WTC11 (cell line): ENCODE measurements around the gene DCUN1D3. TPM values are rescaled to one million over a fixed set of nuclear protein-coding genes. Genes with fewer than 3 reads are reported as not detected.
"Not testable (repeated sequence)": the region's sequence is repeated elsewhere in the genome, so short reads cannot be mapped to it uniquely, and the experiment has no call there.

Source experiments
- ATAC-seq: fragments of 200-7000 bp; cut with Tn5 transposase; 2 replicates; pipeline ENCODE4 v1.10.0; 2021; ENCODE audit warnings: mild to moderate bottlenecking, moderate library complexity
- CTCF ChIA-PET: fragments of 300-600 bp; sonication (Branson Sonifier 250); formaldehyde crosslinking; loops from one replicate; lab custom pipeline; 2021; ENCODE audit warnings: antibody characterized with exemption; lab: Charles Lee
- POLR2A ChIA-PET: fragments of 350-600 bp; sonication (Branson Sonifier 250); formaldehyde crosslinking; loops from one replicate; lab custom pipeline; 2021; ENCODE audit warnings: antibody characterized with exemption; lab: Charles Lee
- DNase-seq: peaks from one replicate; pipeline ENCODE4 v3.0.0; 2021; ENCODE audit warnings: low spot score
- H3K27ac Mint-ChIP-seq: 2 replicates; pipeline ENCODE4 v1.8.0; 2021; ENCODE audit warnings: mixed read lengths
- H3K27me3 Mint-ChIP-seq: 2 replicates; pipeline ENCODE4 v1.8.0; 2021; ENCODE audit warnings: low read depth, mild to moderate bottlenecking, moderate library complexity, mixed read lengths
- H3K36me3 Mint-ChIP-seq: 2 replicates; pipeline ENCODE4 v1.8.0; 2021; ENCODE audit warnings: mixed read lengths
- H3K4me1 Mint-ChIP-seq: 2 replicates; pipeline ENCODE4 v1.8.0; 2022; ENCODE audit warnings: mixed read lengths
- H3K4me3 Mint-ChIP-seq: 2 replicates; pipeline ENCODE4 v1.8.0; 2021; ENCODE audit warnings: mild to moderate bottlenecking, moderate library complexity, mixed read lengths
- H3K9me3 Mint-ChIP-seq: 2 replicates; pipeline ENCODE4 v1.8.0; 2021; ENCODE audit warnings: mixed read lengths
- ATF1 ChIP-seq: sonication (generic); formaldehyde crosslinking; IDR thresholded peaks from 2 replicates; pipeline ENCODE4 v1.8.1; 2023; ENCODE audit warnings: mild to moderate bottlenecking, moderate library complexity, missing genetic modification reagents
- ATF3 ChIP-seq: sonication (generic); formaldehyde crosslinking; conservative IDR thresholded peaks from 2 replicates; pipeline ENCODE4 v1.8.1; 2022; ENCODE audit warnings: mild to moderate bottlenecking, missing genetic modification reagents
- ATF6 ChIP-seq: sonication (generic); formaldehyde crosslinking; IDR thresholded peaks from 2 replicates; pipeline ENCODE4 v1.8.1; 2023; ENCODE audit warnings: mild to moderate bottlenecking, missing genetic modification reagents
- E2F1 ChIP-seq: sonication (generic); formaldehyde crosslinking; IDR thresholded peaks from 2 replicates; pipeline ENCODE4 v1.8.0; 2022; ENCODE audit warnings: mild to moderate bottlenecking, missing genetic modification reagents
- E2F5 ChIP-seq: sonication (generic); formaldehyde crosslinking; IDR thresholded peaks from 2 replicates; pipeline ENCODE4 v1.8.1; 2022; ENCODE audit warnings: mild to moderate bottlenecking, moderate library complexity, missing genetic modification reagents
- FOXK1 ChIP-seq: sonication (generic); formaldehyde crosslinking; IDR thresholded peaks from 2 replicates; pipeline ENCODE4 v1.8.0; 2022; ENCODE audit warnings: mild to moderate bottlenecking, moderate library complexity, missing genetic modification reagents
- GABPB1 ChIP-seq: sonication (generic); formaldehyde crosslinking; IDR thresholded peaks from 2 replicates; pipeline ENCODE4 v1.8.1; 2023; ENCODE audit warnings: mild to moderate bottlenecking, missing genetic modification reagents
- HMGXB4 ChIP-seq: sonication (generic); formaldehyde crosslinking; IDR thresholded peaks from 2 replicates; pipeline ENCODE4 v1.8.1; 2023; ENCODE audit warnings: mild to moderate bottlenecking, moderate library complexity, missing genetic modification reagents
- MYBL2 ChIP-seq: sonication (generic); formaldehyde crosslinking; IDR thresholded peaks from 2 replicates; pipeline ENCODE4 v1.8.1; 2023; ENCODE audit warnings: mild to moderate bottlenecking, moderate library complexity, missing genetic modification reagents
- RELA ChIP-seq: sonication (generic); formaldehyde crosslinking; IDR thresholded peaks from 2 replicates; pipeline ENCODE4 v1.8.1; 2022; ENCODE audit warnings: missing genetic modification reagents, mild to moderate bottlenecking, borderline replicate concordance
- RORB ChIP-seq: fragments of 250-450 bp; sonication (Bioruptor Pico); IDR thresholded peaks from 2 replicates; pipeline ENCODE4 v1.9.0; 2021; ENCODE audit warnings: mild to moderate bottlenecking
- TCF7 ChIP-seq: sonication (generic); formaldehyde crosslinking; IDR thresholded peaks from 2 replicates; pipeline ENCODE4 v1.8.0; 2022; ENCODE audit warnings: mild to moderate bottlenecking, low read depth, missing genetic modification reagents, moderate library complexity
- TEAD4 ChIP-seq: sonication (generic); formaldehyde crosslinking; IDR thresholded peaks from 2 replicates; pipeline ENCODE4 v1.8.0; 2022; ENCODE audit warnings: mild to moderate bottlenecking, missing genetic modification reagents
- USF1 ChIP-seq: sonication (generic); formaldehyde crosslinking; IDR thresholded peaks from 2 replicates; pipeline ENCODE4 v1.8.0; 2022; ENCODE audit warnings: mild to moderate bottlenecking, missing genetic modification reagents
- ZNF396 ChIP-seq: fragments of 250-450 bp; sonication (Bioruptor Pico); IDR thresholded peaks from 2 replicates; pipeline ENCODE4 v1.8.0; 2021; ENCODE audit warnings: mild to moderate bottlenecking, moderate library complexity, borderline replicate concordance
- ZNF423 ChIP-seq: fragments of 250-450 bp; sonication (Bioruptor Pico); IDR thresholded peaks from 2 replicates; pipeline ENCODE4 v2.1.2; 2022; ENCODE audit warnings: mild to moderate bottlenecking, moderate library complexity
- ZNF512 ChIP-seq: sonication (generic); formaldehyde crosslinking; IDR thresholded peaks from 2 replicates; pipeline ENCODE4 v1.8.1; 2022; ENCODE audit warnings: missing genetic modification reagents, borderline replicate concordance
- ZSCAN18 ChIP-seq: fragments of 250-450 bp; sonication (Bioruptor Pico); IDR thresholded peaks from 2 replicates; pipeline ENCODE4 v2.1.2; 2022; ENCODE audit warnings: mild to moderate bottlenecking, moderate library complexity
- total RNA-seq: library from RNA; stranded (reverse); gene quantifications from 3 replicates; pipeline ENCODE4 v1.2.3, GENCODE V29; 2021

The DCUN1D3 gene
- total RNA-seq, 1 experiment from 2014 or later: 14.7 TPM

- Mint-ChIP-seq H3K4me3 (no peak overlapping the region), H3K9me3 (no peaks in the 10 kb centered on the region)
These were observed 46.0 kb upstream of the DCUN1D3 start for GRCh38 chr16:20946015-20946629.

GRCh38 chr16:20945575-20945875 lies 45.4 kb upstream of the DCUN1D3 start:
- H3K36me3 Mint-ChIP-seq, ATAC-seq, POLR2A ChIA-PET, H3K9me3 Mint-ChIP-seq, H3K27me3 Mint-ChIP-seq, H3K4me3 Mint-ChIP-seq, CTCF ChIA-PET, DNase-seq, H3K27ac Mint-ChIP-seq: not testable (repeated sequence)
- H3K4me1 Mint-ChIP-seq: peaks cover 18% of the 10 kb centered on the region

More at GRCh38 chr16:20946015-20946629, 46.0 kb upstream of the DCUN1D3 start:
- POLR2A ChIA-PET: no interaction called here
- Mint-ChIP-seq H3K27me3 (no peaks in the 10 kb centered on the region), H3K36me3 (no peaks in the 10 kb centered on the region), H3K27ac (no peak overlapping the region), H3K4me1 (peaks cover 18% of the 10 kb centered on the region)
- ATAC-seq (no peak), DNase-seq (no peak)
- CTCF ChIA-PET: no interaction called here
- TF ChIP-seq E2F5 (CRISPR knock-in tag) (no peak), RORB (no peak), ZNF396 (CRISPR knock-in tag) (no peak), TEAD4 (no peak), ATF3 (CRISPR knock-in tag) (no peak), RELA (CRISPR knock-in tag) (no peak), ATF6 (CRISPR knock-in tag) (no peak), GABPB1 (CRISPR knock-in tag) (no peak), ZNF423 (no peak), ATF1 (CRISPR knock-in tag) (no peak), HMGXB4 (no peak), USF1 (no peak), E2F1 (CRISPR knock-in tag) (no peak)

- Mint-ChIP-seq H3K36me3 (no peaks in the 10 kb centered on the region), H3K4me3 (no peak overlapping the region), H3K27ac (no peak overlapping the region), H3K27me3 (no peaks in the 10 kb centered on the region), H3K4me1 (peaks cover 18% of the 10 kb centered on the region), H3K9me3 (no peaks in the 10 kb centered on the region)
- ChIA-PET POLR2A (no interaction called here), CTCF (interaction anchor here (0.6 kb wide), 1 partner anchor 94 kb away, joined by 4 read pairs; no protein-coding TSS in a partner anchor)
- ATAC-seq (no peak; the same call in 1 of the 2 replicates), DNase-seq (no peak)
- no peak for TF ChIP-seq FOXK1
- 0 out of 2 replicates have a peak, but pooled peaks have one; percentile 68 for TF ChIP-seq ZSCAN18 (CRISPR knock-in tag)
- TF ChIP-seq MYBL2: no peak
- TF ChIP-seq E2F1 (CRISPR knock-in tag): no peak
- TF ChIP-seq E2F5 (CRISPR knock-in tag): no peak
- no peak for TF ChIP-seq TCF7 (CRISPR knock-in tag)
- TF ChIP-seq ZNF512: no peak
These were observed 44.9 kb upstream of the DCUN1D3 start for GRCh38 chr16:20944861-20945574.
